GM12874 (cell line): ENCODE data around the gene TRIM62.

Experiments used
- TF ChIP-seq, protein P1 (sequence below): IDR thresholded peaks from 2 replicates; pipeline ENCODE4 v1.5.1; 2011; ENCODE audit warnings: low read depth, mild to moderate bottlenecking, control low read depth, low read length, moderate library complexity; ENCODE audit not compliant: insufficient read depth

The TRIM62 gene

DNA sequence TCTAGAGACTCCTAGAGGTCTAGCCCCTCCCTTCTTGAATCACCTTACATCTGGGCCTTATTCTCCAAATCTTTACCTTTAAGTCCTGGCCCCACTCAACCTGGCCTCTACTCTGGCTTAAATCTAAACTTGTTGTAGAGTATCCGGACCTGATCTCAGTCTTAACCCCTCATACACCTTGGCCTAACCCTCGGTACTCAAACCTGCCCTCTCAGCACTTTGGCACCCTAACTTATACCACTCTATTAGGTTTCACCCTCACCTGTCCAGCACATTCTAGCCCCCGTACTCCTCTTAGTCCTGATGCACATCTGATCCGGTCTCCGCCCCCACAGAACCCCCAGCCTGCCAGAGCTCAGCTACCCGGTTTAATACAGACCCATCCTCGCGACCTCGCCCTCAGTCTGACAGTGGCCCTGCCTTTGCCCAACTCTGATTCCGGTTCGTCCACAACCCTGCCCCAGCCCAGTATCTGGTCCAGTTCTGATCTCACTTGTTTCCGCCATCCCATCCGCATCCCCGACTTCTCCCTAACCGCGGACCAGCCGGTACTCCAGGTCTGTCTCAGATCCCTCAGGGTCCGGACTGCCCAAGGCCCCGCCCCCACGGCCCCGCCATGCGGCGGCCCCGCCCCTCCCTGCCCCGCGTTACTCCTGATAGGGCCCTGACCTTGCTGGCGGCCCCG lies 1.5 kb downstream of the TRIM62 start:
- TF ChIP-seq, protein P1, sequence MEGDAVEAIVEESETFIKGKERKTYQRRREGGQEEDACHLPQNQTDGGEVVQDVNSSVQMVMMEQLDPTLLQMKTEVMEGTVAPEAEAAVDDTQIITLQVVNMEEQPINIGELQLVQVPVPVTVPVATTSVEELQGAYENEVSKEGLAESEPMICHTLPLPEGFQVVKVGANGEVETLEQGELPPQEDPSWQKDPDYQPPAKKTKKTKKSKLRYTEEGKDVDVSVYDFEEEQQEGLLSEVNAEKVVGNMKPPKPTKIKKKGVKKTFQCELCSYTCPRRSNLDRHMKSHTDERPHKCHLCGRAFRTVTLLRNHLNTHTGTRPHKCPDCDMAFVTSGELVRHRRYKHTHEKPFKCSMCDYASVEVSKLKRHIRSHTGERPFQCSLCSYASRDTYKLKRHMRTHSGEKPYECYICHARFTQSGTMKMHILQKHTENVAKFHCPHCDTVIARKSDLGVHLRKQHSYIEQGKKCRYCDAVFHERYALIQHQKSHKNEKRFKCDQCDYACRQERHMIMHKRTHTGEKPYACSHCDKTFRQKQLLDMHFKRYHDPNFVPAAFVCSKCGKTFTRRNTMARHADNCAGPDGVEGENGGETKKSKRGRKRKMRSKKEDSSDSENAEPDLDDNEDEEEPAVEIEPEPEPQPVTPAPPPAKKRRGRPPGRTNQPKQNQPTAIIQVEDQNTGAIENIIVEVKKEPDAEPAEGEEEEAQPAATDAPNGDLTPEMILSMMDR: no peak

DNA sequence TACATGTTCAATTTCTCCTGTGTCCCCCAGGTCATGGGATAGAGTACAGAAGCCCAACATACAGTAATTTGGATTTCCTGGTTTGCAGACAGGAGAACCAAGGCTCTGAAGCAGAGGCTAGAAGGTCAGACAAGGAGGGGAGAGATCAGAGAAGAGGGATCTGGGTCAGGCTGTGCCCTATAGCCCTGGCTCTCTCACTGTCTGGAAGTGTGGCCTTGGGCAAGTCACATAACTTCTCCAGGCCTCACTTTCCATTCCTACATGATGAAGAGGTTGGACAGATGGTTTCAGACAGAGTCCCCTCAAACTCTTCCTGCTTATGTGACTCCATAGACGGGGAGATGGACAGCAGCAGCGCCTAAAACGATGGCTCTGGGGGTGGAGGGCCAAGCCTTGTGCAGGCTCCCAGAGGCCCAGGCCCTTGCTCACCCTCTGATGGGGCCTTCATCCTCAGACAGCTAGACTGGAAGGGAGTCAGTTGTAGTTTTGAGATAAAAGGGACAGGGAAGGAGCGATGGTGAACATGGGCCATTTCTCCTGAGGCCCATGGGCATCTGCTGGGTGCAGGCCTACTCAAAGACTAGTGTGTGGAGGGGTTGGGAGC lies 2.9 kb downstream of the TRIM62 start:
- TF ChIP-seq, protein P1: no peak

DNA sequence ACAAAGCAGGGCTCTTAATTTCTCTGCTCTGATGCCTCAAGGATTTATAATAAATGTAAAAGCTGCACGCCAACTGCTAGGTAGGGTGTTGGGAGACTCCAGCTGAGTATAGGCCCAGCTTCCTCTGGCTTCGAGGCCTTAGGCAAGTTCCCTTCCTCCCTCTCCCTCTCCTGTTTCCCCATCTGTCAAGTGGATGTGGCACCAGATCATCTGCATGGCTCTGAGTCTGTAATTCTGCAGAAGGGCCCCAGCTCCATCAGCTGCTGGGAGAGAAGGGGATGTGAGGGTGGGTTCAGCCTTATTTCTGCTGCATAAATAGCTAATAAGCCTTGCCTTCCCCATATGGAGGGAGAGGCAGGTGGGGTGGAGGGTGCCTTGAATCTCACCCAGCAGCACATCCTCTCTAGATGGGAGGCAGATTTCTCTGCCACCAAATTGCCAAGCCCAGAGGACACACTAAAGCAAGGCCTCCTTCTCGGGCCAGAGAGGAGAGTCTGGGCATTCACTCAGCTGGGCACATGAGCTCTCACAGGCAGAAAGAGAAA lies 3.8 kb downstream of the TRIM62 start:
- TF ChIP-seq, protein P1: no peak

DNA sequence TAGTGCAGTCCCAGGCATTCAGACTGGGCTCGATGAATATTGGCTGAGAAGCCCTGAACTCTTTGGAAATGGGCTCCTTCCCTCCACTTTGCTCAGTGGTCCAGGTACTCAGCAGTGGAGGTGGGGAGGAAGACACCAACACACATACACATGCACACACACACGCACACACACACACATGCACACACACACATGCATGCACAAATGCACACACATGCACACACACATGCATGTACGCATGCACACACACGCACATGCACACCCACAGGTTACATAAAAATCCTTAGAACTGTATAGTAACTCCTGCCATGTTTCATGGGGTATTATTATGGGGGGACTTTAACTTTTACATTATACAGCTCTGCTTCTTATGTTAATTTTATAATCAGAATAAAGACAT lies 5.0 kb downstream of the TRIM62 start:
- TF ChIP-seq, protein P1: no peak

DNA sequence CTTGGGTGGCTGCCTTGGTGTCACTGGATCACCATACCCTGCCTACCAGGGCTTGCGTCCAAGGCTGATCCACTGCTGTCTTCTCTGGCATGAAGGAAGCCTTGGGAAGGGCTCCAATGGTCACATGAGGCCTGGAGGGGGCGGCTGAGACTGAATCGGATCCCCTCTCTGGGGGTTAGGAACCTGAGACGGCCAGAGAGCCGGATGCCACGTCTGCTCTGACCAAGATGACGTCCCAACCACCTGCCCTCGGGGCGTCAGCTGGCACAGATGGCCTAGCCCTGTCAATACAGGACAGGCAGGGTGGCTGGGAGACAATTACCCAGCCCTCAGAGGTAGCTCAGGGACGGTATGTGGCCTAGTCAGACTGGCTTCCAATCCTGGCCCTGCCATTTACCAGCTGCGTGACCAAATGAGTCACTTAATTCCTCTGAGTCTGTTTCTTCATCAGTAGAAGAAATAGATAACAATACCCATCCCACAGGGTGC lies 5.4 kb downstream of the TRIM62 start:
- TF ChIP-seq, protein P1: no peak

DNA sequence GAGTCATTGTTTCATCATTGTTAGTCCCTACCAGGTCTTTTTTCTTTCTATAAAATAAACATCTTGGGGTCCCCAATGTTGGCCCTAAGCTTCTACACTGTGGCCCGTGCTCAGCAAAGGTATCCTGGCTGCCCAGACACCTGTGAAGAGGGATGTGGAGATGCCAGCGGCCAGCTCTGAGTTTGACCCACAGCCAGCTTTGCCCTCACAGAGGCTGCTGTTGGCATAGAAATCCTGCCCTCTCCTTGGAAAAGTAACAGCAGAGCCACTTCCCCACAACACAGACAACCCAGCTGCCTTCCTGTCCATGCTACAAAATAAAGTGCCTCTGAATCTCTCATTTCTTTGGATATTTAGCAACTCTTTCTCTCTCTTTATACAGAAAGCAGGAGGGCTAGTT lies 6.0 kb downstream of the TRIM62 start:
- TF ChIP-seq, protein P1: no peak

DNA sequence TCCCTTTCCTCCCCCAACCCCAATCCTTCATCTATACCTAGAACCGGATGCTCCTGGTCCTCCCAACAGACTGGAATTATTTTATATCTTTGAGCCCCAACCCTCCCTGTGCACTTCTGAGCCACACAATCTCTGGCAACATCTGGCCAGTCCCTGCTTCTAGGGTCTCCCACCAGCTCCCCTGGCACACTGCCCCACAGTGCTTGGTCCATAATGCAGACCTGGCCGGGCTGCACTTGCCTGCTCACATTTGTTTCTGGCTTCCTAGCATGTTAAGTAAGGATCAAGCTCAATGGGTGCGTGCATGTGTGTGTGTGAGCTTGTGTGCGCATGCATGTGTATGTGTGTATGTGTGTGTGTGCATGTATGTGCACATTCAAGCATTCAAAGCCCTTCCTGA lies 8.8 kb downstream of the TRIM62 start:
- TF ChIP-seq, protein P1: no peak
